OCI-LY3 (cell line): ENCODE measurements around the gene CCZ1B.
"Not testable (repeated sequence)": the region's sequence is repeated elsewhere in the genome, so short reads cannot be mapped to it uniquely, and the experiment has no call there.

ENCODE experiments used
- CTCF ChIP-seq: fragments of 200-600, 300-600 bp; sonication (generic); IDR thresholded peaks from 2 replicates; pipeline ENCODE4 v1.5.1; 2014; ENCODE audit warnings: antibody characterized with exemption, low read length, low read depth
- EZH2phosphoT487 ChIP-seq: fragments of 200-600 bp; shearing (Covaris generic); IDR thresholded peaks from 2 replicates; pipeline ENCODE4 v1.6.1; 2018; ENCODE audit warnings: antibody characterized with exemption, mixed run types, low read depth

- not testable (repeated sequence) for TF ChIP-seq CTCF, EZH2phosphoT487
Observed at GRCh38 chr7:6825236-6826125, 594 bp downstream of the CCZ1B start.
